Astrocyte (in vitro differentiated cells and primary cell): Measurements from ENCODE around the gene PNPLA6.

Experiments
- EZH2 ChIP-seq: IDR thresholded peaks from 2 replicates; pipeline ENCODE4 v1.6.1; 2012; ENCODE audit warnings: mild to moderate bottlenecking, low read length, inconsistent platforms; ENCODE audit not compliant: insufficient read depth
- TF ChIP-seq, protein P1 (sequence below): IDR thresholded peaks from 2 replicates; pipeline ENCODE4 v1.5.1; 2011; ENCODE audit warnings: low read depth, mild to moderate bottlenecking, inconsistent platforms, low read length, moderate library complexity; ENCODE audit not compliant: insufficient read depth

DNA sequence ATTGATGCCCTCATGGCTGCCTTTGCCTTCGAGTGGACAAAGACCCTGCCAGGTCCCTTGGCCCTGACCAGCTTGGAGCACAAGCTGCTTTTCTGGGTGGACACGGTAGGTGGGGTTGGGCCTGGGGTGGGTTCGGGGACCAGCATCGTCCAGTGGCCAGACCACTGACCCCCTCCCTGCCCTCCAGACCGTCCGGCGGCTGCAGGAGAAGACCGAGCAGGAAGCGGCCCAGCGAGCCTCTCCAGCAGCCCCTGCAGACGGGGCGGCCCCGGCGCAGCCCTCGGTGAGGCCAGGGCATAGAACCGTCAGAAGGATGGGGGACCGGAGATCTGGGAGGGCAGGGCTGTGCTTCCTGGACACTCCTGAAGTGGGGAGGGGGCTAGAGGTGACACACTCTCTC, 70.8 kb downstream of the PNPLA6 start:
- TF ChIP-seq, protein P1, sequence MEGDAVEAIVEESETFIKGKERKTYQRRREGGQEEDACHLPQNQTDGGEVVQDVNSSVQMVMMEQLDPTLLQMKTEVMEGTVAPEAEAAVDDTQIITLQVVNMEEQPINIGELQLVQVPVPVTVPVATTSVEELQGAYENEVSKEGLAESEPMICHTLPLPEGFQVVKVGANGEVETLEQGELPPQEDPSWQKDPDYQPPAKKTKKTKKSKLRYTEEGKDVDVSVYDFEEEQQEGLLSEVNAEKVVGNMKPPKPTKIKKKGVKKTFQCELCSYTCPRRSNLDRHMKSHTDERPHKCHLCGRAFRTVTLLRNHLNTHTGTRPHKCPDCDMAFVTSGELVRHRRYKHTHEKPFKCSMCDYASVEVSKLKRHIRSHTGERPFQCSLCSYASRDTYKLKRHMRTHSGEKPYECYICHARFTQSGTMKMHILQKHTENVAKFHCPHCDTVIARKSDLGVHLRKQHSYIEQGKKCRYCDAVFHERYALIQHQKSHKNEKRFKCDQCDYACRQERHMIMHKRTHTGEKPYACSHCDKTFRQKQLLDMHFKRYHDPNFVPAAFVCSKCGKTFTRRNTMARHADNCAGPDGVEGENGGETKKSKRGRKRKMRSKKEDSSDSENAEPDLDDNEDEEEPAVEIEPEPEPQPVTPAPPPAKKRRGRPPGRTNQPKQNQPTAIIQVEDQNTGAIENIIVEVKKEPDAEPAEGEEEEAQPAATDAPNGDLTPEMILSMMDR = no peak
- TF ChIP-seq EZH2 = no peak
